HK-2 (cell line): ENCODE data around the gene LONRF3.

ENCODE experiments used
- DNase-seq: peaks from one replicate; pipeline ENCODE4 v3.0.0-alpha.2; 2018; ENCODE audit not compliant: unreplicated experiment

Gene LONRF3

GRCh38 chrX:118974088-118974907, at the start of gene LONRF3:
Gene LONRF3 (plus strand): TSS chrX:118974618. CDS start chrX:118974781, 163 bp downstream.
- peak; percentile 57 for DNase-seq

GRCh38 chrX:118928151-118928550, 46.3 kb upstream of the LONRF3 start:
- no peak for DNase-seq

GRCh38 chrX:118935352-118935751, 39.1 kb upstream of the LONRF3 start:
- no peak for DNase-seq

GRCh38 chrX:118941147-118941546, 33.3 kb upstream of the LONRF3 start:
- no peak for DNase-seq

- no peak for DNase-seq
Measured at GRCh38 chrX:118943102-118943501, 31.3 kb upstream of the LONRF3 start.

GRCh38 chrX:118945921-118946320, 28.5 kb upstream of the LONRF3 start:
- DNase-seq = no peak

GRCh38 chrX:118948270-118948669, 26.1 kb upstream of the LONRF3 start:
- no peak for DNase-seq

- no peak for DNase-seq
Measured at GRCh38 chrX:118961866-118962560, 12.4 kb upstream of the LONRF3 start.

GRCh38 chrX:118963159-118963558, 11.3 kb upstream of the LONRF3 start:
- no peak for DNase-seq

- DNase-seq = no peak
Measured at GRCh38 chrX:118964252-118964651, 10.2 kb upstream of the LONRF3 start.

GRCh38 chrX:118965395-118965794, 9.0 kb upstream of the LONRF3 start:
- DNase-seq = no peak

GRCh38 chrX:118968031-118968430, 6.4 kb upstream of the LONRF3 start:
- DNase-seq = no peak

GRCh38 chrX:118971552-118971951, 2.9 kb upstream of the LONRF3 start:
- DNase-seq = no peak

- DNase-seq = no peak
Measured at GRCh38 chrX:118973389-118974087, 880 bp upstream of the LONRF3 start.

- peak; percentile 50 for DNase-seq
Measured at GRCh38 chrX:118974908-118975671, 672 bp downstream of the LONRF3 start.

- DNase-seq = peak; percentile 83
Measured at GRCh38 chrX:118975831-118976598, 1.6 kb downstream of the LONRF3 start.

GRCh38 chrX:118976599-118977340, 2.4 kb downstream of the LONRF3 start:
- DNase-seq = peak; percentile 74

GRCh38 chrX:118977424-118977823, 3.0 kb downstream of the LONRF3 start:
- no peak for DNase-seq

- DNase-seq = no peak
Measured at GRCh38 chrX:118978451-118978850, 4.0 kb downstream of the LONRF3 start.

- no peak for DNase-seq
Measured at GRCh38 chrX:118980761-118981160, 6.3 kb downstream of the LONRF3 start.
